ENCODE measurements around the gene CCDC194. TPM values are rescaled to one million over a fixed set of nuclear protein-coding genes. Genes with fewer than 3 reads are reported as not detected.

The CCDC194 gene
- total RNA-seq, 1 experiment from 2014 or later = not detected

DNA sequence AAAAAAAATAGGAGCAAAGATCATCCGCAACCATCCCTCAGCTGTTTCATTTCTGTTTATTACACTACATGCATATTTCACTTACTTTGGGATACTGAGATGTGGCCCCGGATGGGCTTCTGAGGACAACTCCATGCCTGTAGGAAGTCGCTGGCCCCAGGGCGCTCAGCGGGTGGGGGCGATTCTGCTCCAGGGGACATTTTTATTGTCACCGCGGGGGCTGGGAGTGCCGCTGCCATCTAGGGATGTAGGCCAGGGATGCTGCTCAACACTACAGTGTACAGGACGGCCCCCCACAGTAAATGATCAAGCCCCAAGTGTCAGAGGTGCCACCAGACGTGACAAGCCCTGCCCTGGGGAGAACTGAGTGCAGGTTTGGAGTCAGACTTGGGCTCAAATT, 17.8 kb upstream of the CCDC194 start:
- H3K27me3 Mint-ChIP-seq (ENCODE audit: unreplicated experiment) = peaks cover 21% of the 10 kb centered on the region
- intact Hi-C loops (cut with micrococcal nuclease; ENCODE audit: unreplicated experiment) = no loop called here
- no peaks in the 10 kb centered on the region for H3K36me3 Mint-ChIP-seq (ENCODE audit: insufficient read depth, unreplicated experiment)
- H3K4me1 Mint-ChIP-seq (ENCODE audit: low read depth, unreplicated experiment) = no peaks in the 10 kb centered on the region
- BruUV-seq (replicated peaks) = no TSS peak
- no peaks in the 10 kb centered on the region for H3K9me3 Mint-ChIP-seq (ENCODE audit: low read depth, unreplicated experiment)
- TF ChIP-seq, protein P1, sequence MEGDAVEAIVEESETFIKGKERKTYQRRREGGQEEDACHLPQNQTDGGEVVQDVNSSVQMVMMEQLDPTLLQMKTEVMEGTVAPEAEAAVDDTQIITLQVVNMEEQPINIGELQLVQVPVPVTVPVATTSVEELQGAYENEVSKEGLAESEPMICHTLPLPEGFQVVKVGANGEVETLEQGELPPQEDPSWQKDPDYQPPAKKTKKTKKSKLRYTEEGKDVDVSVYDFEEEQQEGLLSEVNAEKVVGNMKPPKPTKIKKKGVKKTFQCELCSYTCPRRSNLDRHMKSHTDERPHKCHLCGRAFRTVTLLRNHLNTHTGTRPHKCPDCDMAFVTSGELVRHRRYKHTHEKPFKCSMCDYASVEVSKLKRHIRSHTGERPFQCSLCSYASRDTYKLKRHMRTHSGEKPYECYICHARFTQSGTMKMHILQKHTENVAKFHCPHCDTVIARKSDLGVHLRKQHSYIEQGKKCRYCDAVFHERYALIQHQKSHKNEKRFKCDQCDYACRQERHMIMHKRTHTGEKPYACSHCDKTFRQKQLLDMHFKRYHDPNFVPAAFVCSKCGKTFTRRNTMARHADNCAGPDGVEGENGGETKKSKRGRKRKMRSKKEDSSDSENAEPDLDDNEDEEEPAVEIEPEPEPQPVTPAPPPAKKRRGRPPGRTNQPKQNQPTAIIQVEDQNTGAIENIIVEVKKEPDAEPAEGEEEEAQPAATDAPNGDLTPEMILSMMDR (IDR thresholded peaks at IDR 0.05; ENCODE audit: unreplicated experiment) = no peak
- H3K4me3 Mint-ChIP-seq (ENCODE audit: low read depth, unreplicated experiment) = no peak overlapping the region
- CTCF ChIA-PET = no interaction called here
- H3K27ac Mint-ChIP-seq (ENCODE audit: unreplicated experiment) = no peak overlapping the region
- no peak for DNase-seq

- H3K27ac Mint-ChIP-seq (ENCODE audit: unreplicated experiment) = no peak overlapping the region
- H3K4me3 Mint-ChIP-seq (ENCODE audit: low read depth, unreplicated experiment) = no peak overlapping the region
- BruUV-seq (replicated peaks) = no TSS peak
- H3K9me3 Mint-ChIP-seq (ENCODE audit: low read depth, unreplicated experiment) = no peaks in the 10 kb centered on the region
- CTCF ChIA-PET = no interaction called here
- H3K36me3 Mint-ChIP-seq (ENCODE audit: insufficient read depth, unreplicated experiment) = no peaks in the 10 kb centered on the region
- TF ChIP-seq, protein P1 (IDR thresholded peaks at IDR 0.05; ENCODE audit: unreplicated experiment) = no peak
- H3K27me3 Mint-ChIP-seq (ENCODE audit: unreplicated experiment) = peaks cover 21% of the 10 kb centered on the region
- DNase-seq = no peak
- intact Hi-C loops (cut with micrococcal nuclease; ENCODE audit: unreplicated experiment) = no loop called here
- no peaks in the 10 kb centered on the region for H3K4me1 Mint-ChIP-seq (ENCODE audit: low read depth, unreplicated experiment)
These were observed 16.0 kb upstream of the CCDC194 start for GRCh38 chr19:17409990-17410389.

DNA sequence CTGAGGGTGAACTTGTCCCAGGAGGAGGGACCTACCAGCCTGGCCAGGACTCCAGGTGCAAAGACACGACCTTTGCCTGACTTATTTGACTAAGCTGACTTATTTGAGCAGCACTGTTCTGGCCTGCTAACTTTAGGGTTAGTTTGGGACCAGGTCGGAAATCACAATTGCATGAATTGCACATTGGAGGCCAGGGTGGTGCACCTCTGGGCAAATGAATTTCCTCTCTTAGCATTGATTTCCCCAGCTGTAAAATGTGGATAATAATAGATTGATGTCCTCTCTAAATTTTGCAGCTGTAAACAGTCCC, 12.8 kb upstream of the CCDC194 start:
- no TSS peak for BruUV-seq (replicated peaks)
- no peaks in the 10 kb centered on the region for H3K36me3 Mint-ChIP-seq (ENCODE audit: insufficient read depth, unreplicated experiment)
- no peak overlapping the region for H3K27ac Mint-ChIP-seq (ENCODE audit: unreplicated experiment)
- H3K4me3 Mint-ChIP-seq (ENCODE audit: low read depth, unreplicated experiment) = no peak overlapping the region
- TF ChIP-seq, protein P1 (IDR thresholded peaks at IDR 0.05; ENCODE audit: unreplicated experiment) = no peak
- CTCF ChIA-PET = no interaction called here
- H3K27me3 Mint-ChIP-seq (ENCODE audit: unreplicated experiment) = peaks cover 6% of the 10 kb centered on the region
- H3K9me3 Mint-ChIP-seq (ENCODE audit: low read depth, unreplicated experiment) = no peaks in the 10 kb centered on the region
- intact Hi-C loops (cut with micrococcal nuclease; ENCODE audit: unreplicated experiment) = no loop called here
- H3K4me1 Mint-ChIP-seq (ENCODE audit: low read depth, unreplicated experiment) = no peaks in the 10 kb centered on the region
- no peak for DNase-seq

- H3K4me3 Mint-ChIP-seq (ENCODE audit: low read depth, unreplicated experiment) = no peak overlapping the region
- no peaks in the 10 kb centered on the region for H3K4me1 Mint-ChIP-seq (ENCODE audit: low read depth, unreplicated experiment)
- H3K9me3 Mint-ChIP-seq (ENCODE audit: low read depth, unreplicated experiment) = no peaks in the 10 kb centered on the region
- TF ChIP-seq, protein P1 (IDR thresholded peaks at IDR 0.05; ENCODE audit: unreplicated experiment) = no peak
- DNase-seq = no peak
- intact Hi-C loops (cut with micrococcal nuclease; ENCODE audit: unreplicated experiment) = no loop called here
- no peak overlapping the region for H3K27ac Mint-ChIP-seq (ENCODE audit: unreplicated experiment)
- CTCF ChIA-PET = no interaction called here
- H3K27me3 Mint-ChIP-seq (ENCODE audit: unreplicated experiment) = peaks cover 7% of the 10 kb centered on the region
- H3K36me3 Mint-ChIP-seq (ENCODE audit: insufficient read depth, unreplicated experiment) = no peaks in the 10 kb centered on the region
- no TSS peak for BruUV-seq (replicated peaks)
These were observed 12.3 kb upstream of the CCDC194 start for GRCh38 chr19:17406046-17406886.
